Choroid plexus epithelial cell (primary cell): ENCODE measurements around the gene HNF1A.
A peak's percentile ranks its signal among the peaks of the same experiment; 100 is the strongest.

Experiments used
- DNase-seq: peaks from one replicate; pipeline ENCODE4 v3.0.0-alpha.2; 2010; ENCODE audit warnings: low read depth
- H3K4me3 ChIP-seq: 2 replicates; pipeline ENCODE4 v1.5.1; 2011; ENCODE audit warnings: low read depth, mild to moderate bottlenecking, control low read depth, low read length, moderate library complexity
- TF ChIP-seq, protein P1 (sequence below): conservative IDR thresholded peaks from 2 replicates; pipeline ENCODE4 v1.5.1; 2011; ENCODE audit warnings: low read depth, mild to moderate bottlenecking, control low read depth, inconsistent platforms, low read length, moderate library complexity

HNF1A gene

DNA sequence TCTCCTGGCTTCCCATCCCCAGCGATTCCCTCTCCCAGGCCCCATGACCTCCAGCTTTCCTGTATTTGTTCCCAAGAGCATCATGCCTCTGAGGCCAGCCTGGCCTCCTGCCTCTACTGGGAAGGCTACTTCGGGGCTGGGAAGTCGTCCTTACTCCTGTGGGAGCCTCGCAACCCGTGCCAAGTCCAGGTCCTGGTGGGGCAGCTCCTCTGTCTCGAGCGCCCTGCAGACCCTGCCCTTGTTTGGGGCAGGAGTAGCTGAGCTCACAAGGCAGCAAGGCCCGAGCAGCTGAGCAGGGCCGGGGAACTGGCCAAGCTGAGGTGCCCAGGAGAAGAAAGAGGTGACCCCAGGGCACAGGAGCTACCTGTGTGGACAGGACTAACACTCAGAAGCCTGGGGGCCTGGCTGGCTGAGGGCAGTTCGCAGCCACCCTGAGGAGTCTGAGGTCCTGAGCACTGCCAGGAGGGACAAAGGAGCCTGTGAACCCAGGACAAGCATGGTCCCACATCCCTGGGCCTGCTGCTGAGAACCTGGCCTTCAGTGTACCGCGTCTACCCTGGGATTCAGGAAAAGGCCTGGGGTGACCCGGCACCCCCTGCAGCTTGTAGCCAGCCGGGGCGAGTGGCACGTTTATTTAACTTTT lies 23.6 kb downstream of the HNF1A start:
- TF ChIP-seq, protein P1, sequence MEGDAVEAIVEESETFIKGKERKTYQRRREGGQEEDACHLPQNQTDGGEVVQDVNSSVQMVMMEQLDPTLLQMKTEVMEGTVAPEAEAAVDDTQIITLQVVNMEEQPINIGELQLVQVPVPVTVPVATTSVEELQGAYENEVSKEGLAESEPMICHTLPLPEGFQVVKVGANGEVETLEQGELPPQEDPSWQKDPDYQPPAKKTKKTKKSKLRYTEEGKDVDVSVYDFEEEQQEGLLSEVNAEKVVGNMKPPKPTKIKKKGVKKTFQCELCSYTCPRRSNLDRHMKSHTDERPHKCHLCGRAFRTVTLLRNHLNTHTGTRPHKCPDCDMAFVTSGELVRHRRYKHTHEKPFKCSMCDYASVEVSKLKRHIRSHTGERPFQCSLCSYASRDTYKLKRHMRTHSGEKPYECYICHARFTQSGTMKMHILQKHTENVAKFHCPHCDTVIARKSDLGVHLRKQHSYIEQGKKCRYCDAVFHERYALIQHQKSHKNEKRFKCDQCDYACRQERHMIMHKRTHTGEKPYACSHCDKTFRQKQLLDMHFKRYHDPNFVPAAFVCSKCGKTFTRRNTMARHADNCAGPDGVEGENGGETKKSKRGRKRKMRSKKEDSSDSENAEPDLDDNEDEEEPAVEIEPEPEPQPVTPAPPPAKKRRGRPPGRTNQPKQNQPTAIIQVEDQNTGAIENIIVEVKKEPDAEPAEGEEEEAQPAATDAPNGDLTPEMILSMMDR: no peak
- DNase-seq: no peak
- H3K4me3 ChIP-seq: no peak overlapping the region

DNA sequence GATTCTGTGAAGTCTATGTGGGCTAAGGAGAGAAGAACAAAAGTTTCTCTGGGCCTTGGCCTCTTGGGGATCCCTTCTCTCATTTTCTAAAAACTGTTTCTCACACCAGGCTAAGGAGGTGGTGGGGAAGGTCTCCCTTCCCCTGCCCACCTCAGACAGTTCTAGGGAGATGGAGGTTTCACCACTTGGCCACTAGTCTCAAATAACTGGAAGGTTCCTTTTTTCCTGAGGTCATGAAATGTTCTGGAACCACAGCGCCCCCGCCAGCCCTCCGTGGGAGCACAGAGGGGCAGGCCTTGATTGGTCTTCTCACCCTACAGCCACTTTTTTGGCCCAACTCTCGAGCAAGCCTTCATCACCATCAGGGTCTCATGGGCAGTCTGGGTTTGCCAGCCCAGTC lies 25.3 kb downstream of the HNF1A start:
- no peak overlapping the region for H3K4me3 ChIP-seq
- TF ChIP-seq, protein P1: no peak
- no peak for DNase-seq

DNA sequence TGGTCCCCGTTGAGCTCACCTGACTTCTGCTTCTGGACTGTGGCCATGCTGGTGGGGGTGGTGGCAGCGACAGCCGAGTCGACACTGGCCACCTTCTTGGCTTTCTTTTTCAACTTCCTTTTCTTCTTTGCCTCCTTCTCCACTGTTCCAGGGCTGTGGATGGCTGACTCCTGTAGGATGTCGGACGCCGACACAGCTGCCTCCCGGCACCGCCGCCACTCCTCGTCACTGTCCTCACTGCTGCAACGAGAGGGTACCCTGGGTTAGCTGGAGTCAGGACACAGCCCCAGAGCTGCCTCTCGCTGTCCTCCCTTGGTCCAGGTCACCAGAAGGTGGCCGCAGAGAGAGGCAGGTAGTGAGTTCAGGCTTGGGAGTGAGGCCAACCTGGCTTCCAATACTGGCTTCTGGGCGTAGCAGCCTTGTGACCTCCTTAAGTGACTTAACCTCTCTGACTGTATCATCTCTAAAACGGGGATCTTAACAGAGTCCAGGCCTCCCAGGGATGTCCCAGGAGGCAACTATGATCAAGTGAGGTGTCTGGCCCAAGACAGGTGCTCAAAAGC lies 26.0 kb downstream of the HNF1A start:
- no peak overlapping the region for H3K4me3 ChIP-seq
- DNase-seq: no peak
- TF ChIP-seq, protein P1: no peak

DNA sequence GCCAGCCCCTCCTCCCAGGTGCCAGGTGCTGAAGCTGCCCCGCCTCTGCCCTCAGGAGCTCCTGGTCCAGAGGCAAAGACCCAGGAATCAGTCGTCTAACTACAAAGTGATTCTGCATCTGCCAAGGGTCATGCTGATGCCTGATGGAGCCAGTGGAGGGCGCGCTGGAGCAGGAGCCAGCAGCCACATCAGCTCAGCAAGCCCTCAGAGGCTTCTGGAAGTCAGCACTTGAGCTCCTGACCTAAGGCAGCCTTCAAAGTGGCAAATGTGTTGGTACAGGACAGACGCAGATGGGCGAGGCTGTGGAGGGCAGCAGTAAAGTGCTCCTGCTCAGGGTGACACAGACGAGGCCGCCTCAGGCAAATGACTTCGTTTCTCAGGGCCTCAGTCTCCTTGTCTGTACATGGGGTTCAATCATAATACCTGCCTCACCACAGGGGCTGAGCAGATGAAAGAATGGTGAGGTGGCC lies 27.0 kb downstream of the HNF1A start:
- H3K4me3 ChIP-seq: no peak overlapping the region
- TF ChIP-seq, protein P1: peak; percentile 86
- DNase-seq: peak; percentile 63

DNA sequence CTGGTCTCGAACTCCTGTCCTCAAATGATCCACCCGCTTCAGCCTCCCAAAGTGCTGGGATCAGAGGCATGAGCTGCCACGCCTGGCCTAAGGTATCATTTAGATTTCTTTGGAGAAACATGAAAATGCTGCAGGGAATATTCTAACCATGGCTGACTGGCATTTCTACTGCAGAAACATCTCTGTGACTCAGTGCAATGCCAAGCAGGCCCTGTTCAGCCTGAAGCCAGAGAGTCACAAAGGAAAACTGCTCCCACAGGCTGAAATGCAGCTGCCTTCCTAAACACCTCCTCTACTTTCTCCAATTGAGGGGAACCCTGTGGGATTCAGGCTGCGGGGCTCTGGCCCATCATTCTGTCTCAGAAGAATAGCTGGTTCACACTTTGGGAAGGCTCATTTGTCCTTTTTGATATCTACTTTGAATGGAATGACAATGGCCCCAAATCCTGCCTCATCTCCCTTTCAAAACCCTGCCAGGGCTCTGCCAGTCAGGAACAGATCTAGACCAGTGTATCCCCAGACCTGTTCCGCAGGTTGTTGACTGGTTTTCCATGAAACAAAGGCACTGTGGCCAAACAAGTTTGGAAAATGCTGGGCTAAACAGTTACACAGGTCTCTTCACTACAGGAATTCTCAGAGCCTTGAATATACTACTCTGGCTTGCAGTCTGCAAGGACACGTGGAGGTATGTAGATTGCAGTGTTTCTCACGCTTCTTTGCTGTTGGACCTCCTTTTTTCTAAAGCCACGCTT lies 30.2 kb downstream of the HNF1A start:
- TF ChIP-seq, protein P1: no peak
- no peak overlapping the region for H3K4me3 ChIP-seq
- no peak for DNase-seq

DNA sequence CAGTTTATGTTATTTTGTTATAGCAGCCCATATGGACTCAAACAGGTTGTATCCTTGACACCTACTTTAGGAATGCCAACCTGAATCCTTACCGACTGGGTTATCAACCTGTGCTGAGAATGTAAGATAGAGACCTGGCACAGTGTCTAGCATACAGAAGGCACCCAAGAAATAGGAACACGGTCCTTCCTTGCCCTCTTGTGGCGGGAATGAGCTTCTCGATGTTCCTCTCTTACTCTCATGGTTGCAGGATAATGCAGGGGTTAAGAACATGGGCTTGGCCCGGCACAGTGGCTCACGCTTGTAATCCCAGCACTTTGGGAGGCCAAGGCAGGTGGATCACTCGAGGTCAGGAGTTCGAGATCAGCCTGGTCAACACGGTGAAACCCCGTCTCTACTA lies 31.4 kb downstream of the HNF1A start:
- peak; percentile 75 for DNase-seq
- no peak overlapping the region for H3K4me3 ChIP-seq
- TF ChIP-seq, protein P1: peak; percentile 75
